ENCODE data around the gene OBSCN.
A peak's percentile ranks its signal among the peaks of the same experiment; 100 is the strongest.

The OBSCN gene

DNA sequence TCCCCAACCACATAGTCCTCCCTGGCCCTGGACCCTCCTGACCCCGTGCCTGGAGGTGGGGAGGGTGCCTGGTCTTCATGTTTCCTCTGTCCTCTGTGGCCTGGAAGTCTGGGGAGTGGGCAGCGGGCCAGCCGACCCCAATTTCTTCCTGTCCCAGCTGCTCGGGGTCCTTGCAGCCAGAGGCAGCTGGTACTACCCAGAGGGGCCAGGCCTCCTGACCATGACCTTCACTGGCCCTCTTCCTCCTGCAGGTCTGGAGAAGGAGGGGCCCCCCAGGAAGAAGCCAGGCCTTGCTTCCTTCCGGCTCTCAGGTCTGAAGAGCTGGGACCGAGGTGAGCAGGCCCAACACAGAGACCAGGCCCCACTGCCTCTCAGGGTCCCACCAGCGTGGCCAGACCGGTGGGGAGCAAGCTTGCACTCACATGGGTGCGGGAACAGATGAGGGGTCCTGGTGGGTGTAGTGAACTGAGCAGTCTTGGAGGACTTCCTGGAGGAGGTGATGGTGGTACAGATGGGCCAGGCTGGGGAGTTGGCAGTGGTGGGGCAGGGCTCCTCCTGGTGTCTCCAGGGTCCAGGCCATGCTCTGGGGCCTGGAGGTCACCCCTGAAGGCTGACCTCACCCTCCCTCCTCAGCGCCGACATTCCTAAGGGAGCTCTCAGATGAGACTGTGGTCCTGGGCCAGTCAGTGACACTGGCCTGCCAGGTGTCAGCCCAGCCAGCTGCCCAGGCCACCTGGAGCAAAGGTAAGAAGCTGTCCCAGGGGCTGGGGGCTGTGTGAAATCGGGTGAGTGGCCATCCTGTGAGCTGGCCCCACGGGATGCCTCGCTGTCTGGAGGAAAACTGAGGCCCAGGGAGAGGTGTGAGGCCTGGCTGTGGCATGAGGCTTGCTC is 166.1 kb downstream of the OBSCN start:
- DNase-seq, result no peak

DNA sequence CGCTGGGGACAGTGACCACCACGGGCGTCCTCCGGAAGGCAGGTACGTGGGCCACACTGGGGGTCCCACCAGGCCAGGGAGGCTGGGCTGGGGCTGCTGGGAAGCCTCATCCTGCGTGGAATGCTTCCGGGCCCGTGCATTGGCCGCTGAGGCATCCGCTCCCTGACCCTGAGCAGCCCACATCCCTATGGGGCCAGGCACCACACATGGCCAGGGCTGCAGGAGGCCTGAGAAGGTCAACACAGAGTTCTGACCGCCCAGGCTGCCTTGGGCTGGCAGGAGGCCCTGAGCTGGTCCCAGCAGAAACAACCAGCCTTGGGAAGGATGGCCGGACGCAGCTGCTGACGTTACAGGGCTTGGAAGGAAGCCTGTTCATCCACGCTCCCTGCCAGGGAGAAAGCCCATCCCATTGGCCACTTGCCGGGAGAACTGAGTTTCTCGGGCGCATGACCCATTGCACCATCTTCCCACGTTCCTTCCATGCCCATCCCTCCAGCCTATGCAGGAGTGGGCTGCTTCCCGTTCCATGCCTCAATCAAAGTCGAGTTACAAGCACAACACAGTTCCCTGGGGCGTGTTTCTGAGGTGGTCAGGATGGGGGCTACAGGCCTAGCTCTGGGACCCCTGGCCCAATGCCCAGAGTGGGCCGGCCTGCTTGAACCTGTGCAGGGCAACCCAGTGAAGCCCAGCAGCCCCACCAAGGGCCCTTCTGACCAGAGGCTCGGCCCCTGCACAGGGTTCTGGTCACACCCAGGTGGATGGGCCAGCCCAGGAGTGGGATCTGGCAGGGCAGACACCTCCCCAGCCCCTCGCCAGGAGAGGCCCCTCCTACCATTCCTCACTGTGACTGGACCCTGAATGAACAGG is 167.1 kb downstream of the OBSCN start:
- no peak for DNase-seq

DNA sequence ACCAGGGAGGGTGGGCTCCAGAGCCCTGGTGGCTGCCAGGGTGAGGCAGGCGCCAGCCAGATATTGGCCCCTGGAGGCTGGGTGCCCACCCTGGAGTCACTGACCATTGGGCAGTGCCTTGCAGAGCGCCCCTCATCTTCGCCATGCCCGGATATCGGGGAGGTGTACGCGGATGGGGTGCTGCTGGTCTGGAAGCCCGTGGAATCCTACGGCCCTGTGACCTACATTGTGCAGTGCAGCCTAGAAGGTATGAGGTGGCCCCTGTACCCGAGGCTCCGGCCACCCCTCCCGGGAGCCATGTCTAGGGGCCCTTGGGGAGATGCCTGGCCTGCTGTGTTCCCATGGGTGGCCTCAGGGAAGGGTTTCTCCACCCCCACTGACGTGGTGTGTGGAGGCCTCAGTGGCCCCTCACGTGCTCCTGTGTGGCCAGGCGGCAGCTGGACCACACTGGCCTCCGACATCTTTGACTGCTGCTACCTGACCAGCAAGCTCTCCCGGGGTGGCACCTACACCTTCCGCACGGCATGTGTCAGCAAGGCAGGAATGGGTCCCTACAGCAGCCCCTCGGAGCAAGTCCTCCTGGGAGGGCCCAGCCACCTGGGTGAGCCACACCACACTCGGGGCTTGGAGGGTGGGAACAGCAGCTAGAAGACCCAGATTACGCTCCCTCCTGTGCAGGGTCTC is 167.9 kb downstream of the OBSCN start:
- no peak for DNase-seq

DNA sequence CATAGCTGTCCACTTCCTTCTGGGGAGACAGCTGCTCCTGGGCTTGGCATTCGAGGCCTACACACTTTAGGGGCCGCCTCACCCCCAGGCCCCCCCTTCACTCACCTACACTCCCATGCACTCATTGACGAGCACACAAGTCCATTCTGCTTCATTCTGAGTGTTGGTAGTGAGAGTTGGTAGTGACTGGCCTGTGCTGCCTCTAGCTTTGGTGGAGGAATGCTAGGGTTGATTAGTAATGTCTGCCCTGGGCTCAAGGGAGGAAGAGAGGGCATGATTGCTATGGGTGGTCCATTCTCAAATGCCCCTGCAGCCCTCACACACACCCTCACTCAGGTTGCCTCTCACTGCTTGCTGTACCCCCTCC is 168.4 kb downstream of the OBSCN start:
- DNase-seq, result no peak

DNA sequence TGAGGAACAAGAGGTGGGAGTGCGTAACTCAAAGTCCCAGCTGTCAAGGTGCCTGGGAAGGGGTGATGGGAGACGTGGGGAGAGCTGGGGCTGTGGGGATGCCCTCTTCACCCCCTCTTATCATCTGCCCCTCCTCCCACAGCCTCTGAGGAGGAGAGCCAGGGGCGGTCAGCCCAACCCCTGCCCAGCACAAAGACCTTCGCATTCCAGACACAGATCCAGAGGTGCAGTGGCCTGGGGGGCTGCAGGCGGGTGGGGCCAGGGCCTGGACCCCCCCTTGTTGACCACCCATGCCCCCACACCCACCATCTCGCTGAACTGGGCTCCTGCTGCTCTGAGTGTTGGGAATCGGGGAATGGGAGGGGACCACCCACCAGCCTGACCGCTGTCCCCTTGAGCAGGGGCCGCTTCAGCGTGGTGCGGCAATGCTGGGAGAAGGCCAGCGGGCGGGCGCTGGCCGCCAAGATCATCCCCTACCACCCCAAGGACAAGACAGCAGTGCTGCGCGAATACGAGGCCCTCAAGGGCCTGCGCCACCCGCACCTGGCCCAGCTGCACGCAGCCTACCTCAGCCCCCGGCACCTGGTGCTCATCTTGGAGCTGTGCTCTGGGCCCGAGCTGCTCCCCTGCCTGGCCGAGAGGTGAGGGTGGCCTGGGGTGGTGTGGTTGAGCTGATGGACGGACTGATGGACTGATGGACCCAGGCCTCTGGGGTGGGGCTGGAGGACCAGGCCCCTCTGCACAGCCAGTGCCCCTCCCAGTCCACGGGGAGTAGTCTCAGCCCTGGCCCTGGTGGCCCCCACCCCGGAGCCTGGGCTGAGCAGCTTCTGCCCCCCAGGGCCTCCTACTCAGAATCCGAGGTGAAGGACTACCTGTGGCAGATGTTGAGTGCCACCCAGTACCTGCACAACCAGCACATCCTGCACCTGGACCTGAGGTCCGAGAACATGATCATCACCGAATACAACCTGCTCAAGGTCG is 169.1 kb downstream of the OBSCN start:
- no peak for DNase-seq

DNA sequence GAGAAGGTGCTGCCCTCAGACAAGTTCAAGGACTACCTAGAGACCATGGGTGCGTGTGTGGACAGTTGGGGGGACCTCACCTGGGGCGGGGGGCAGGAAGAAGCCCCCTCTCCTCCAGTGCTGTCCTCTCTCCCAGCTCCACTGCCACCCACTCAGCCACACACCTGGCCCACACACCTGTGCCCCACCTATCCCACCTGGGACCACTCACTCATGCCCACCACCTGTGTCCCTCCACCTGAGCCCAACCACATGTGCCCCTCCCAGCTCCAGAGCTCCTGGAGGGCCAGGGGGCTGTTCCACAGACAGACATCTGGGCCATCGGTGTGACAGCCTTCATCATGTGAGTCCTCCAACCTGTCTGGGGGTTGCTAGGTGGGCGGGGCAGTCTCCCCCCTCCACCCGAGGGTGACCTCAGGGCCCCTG is 169.8 kb downstream of the OBSCN start:
- no peak for DNase-seq

DNA sequence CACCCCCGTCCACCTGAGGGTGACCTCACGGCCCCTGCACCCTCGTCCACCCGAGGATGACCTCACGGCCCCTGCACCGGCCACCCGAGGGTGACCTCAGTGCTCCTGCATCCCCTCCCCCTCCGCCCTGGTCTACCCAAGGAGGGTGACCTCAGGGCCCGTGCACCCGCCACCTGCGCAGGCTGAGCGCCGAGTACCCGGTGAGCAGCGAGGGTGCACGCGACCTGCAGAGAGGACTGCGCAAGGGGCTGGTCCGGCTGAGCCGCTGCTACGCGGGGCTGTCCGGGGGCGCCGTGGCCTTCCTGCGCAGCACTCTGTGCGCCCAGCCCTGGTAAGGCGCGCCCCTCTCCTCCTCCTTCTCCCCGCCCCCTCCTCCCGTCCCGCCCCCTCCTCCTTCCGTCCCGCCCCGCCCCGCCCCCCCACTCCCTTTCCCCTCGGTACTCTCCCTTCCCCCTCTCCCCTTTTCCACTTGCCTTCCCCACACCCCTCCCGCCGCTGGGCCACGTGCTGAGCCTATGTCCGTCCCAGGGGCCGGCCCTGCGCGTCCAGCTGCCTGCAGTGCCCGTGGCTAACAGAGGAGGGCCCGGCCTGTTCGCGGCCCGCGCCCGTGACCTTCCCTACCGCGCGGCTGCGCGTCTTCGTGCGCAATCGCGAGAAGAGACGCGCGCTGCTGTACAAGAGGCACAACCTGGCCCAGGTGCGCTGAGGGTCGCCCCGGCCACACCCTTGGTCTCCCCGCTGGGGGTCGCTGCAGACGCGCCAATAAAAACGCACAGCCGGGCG is 170.4 kb downstream of the OBSCN start:
- DNase-seq, result peak; percentile 66

DNA sequence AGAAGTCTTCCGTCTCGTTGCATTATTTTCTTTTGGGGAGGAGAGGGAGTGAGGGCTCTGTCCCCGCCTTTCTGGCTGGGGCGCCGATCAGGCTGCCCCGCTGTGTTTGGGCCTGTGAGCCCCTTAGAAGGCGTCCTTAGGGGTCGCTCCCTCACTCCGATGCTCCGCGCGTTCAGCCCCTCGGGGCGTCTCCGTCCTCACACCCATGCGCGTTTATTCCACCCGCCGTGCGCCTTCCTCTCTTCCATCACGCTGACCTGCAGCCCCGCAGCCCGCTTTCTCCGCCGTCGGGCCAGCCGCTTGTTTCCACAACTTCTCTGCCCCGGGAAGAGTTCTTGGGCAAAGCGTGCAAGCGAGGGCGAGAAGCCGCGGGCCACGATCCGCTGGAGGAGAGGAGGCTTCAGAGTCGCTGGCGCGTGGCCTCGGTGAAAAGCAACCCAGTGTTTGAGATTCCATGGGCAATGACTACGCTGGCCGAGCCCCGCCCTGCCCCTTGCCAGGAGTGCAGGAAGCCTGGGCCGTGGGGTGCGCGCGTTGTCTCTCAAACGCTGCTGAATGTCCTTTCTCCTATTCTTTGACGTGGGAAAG is 171.1 kb downstream of the OBSCN start:
- DNase-seq, result peak; percentile 12

DNA sequence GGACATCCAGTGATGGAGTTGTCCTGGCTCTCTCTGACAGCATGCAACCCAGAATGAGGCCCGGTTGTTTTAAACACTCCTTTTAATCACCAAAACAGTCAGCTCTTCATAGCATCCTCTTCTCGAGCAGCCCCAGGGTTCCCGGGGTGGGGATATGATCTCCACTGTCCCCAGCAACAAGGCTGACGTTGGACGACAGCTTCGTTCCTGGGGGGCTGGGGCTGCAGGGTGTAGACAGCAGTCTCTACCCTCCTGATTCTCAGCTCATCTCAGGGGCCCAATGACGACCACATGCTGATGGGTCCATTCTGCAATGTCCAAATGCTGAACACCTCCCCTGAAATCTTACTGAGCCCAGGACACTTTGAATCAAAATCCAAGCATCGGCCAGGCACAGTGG is 171.8 kb downstream of the OBSCN start:
- DNase-seq, result no peak

DNA sequence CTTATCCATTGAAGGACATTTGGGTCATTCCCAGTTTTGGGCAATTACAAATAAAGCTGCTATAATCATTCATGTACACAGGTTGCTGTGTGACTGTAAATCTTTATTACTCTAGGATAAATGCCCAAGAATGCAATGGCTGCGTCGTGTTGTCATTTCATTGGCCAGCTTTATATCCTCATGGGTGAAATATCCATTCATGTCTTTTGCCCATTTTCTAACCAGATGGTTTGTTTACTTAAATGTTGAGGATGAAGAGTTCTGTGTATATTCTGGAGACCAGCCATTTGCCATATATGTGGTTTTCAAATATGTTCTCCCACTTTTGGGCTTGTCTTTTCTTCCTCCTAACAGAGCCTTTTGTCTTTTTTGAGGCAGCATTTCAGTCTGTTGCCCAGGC is 173.5 kb downstream of the OBSCN start:
- no peak for DNase-seq

DNA sequence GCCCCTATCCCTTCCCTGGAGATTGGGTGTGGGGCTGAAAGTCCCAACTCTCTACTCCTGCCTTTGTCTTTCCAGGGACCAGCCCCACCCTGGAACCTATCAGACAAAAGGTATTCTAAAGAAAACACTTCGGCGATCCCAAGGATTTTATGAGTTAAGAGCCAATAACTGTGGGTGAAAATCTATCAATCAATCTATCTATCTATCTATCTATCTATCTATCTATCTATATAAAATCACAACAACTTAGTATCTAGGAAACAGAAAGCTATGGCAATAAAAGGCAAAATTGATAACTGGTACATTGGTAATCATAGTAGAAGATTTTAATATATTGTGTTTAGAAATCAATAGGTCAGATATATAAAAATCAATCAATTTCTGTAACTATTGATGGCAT is 175.9 kb downstream of the OBSCN start:
- no peak for DNase-seq

DNA sequence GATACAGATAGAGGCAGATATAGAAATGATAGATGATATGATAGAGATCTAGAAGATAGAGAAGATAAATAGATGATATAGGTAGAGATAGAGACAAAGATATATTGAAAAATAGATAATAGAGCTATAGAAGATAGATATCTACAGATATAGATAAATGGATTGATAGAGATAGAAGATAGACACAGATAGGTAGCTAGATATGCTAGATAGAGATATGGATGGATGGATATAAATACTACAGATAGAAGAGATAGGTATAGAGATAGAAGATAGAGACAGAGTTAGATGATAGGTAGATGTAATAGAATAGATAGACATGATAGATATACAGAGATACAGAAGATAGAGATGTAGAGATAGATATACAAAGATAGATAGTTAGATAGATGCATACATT is 177.4 kb downstream of the OBSCN start:
- no peak for DNase-seq

DNA sequence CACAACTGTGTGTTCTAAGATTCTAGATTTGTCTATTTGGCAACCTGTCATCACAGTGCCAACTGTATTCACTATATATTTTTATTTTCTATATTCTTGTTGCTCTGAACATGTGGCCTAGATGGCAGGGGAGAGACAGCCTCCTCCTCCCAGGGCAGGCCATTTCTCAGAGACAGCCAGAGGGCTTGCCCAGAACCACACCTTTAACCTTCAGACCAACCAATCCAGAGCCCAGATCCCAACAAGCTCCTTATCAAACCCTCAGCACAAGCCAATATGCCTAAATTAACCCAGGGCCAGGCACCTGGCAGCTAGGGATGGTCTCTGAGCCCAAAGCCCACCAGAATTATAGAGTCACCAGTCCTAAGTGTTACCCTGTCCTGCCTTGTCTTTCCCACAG is 179.5 kb downstream of the OBSCN start:
- no peak for DNase-seq

DNA sequence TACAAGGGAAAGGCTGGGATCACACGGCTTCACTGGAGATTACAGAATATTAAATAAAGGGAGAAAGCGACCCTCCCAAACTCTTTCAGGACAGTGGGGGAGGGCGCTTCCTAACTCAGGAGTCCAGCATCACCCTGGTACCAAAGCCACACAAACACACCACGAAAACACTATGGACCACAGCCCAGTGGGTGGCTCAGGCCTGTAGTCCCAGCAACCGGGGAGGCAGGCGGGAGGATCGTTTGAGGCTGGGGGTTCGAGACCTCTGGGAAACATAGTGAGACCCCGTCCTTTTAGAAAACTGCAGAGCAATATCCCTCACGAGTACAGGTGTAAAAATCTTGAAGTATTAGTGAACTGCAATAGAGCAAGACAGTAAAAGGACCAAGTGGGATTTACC is 182.8 kb downstream of the OBSCN start:
- no peak for DNase-seq

DNA sequence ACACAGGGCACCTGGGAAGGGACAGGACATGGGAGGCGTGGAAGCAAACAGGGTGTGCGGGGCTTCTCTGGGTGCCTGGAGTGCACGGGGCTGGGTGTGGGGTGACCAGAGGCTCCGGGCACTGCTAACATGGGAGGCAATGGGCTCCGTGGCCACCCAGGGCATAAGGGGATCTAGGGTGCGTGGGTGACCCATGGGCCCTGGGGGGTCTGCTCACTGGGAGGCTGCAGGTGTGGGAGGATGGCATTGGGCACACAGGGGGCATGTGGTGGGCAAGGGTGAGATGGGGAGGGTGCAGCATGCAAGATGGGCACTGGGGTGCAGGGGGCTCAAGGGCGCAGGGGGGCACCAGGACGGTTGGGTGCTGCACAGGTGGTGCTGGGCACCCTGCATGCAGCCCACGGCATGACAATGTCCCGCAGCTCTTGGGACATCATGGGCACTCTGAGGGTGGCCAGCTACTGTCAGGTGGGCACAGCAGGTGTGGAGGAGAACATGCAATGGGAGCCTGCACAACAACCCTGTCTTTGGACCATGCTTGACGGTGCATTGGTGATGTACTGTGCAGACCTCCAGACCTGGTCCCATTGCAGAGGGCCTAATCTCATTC is 183.7 kb downstream of the OBSCN start:
- DNase-seq, result no peak

DNA sequence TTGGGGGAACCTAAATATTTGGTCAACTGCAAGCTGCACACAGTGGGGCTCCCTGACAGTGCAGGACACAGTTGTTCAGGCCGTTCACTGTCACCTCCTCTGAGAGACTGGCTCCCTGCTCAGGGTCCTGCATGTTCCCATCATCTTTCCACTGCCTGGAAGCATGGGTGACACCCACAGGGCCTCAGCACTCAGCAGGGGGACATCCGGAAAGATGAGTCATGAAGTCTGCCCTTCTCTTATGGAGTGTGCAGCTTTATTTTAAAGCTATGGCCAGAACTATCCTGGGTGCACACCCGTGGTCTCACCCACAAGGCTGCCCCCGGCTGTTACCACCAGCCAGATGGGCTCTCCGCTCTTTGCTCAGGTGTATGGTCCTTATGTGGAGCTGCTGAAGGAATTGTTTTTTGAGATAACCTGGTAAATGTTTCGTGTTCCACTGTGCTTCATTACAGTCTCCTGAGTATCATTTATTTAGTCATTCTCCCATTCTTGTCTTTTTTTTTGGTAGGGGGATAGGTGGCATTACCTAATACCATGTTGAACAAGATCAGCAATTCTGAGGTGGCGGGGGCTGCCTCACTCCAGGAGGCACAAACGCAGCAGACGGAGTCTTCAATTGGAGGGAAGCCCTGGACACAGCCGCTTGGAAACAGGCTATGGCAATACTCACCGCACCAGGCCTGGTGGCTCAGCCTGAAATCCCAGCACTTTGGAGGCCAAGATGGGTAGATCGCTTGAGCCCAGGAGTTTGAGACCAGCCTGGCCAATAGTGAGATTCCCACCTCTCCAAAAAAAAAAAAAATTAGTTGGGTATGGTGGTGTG is 184.5 kb downstream of the OBSCN start:
- DNase-seq, result no peak

DNA sequence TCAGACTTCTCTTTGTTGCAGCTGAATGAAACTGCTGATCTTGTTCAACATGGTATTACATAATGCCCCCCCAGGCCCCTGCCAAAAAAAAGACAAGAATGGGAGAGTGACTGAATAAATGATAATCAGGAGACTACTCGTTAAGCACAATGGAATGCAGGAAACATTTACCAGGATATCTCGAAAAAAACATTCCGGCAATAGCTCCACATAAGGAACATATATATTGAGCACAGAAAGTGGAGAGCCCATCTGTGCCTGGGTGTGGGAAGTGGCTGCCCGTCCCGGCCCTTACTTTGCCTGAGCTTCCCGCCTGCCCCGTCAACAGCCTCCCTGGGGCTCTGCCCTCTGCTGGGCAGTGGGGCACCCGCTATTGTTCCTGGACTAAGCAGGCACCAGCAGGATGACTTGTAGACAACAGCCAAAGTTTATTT is 185.4 kb downstream of the OBSCN start:
- DNase-seq, result no peak

DNA sequence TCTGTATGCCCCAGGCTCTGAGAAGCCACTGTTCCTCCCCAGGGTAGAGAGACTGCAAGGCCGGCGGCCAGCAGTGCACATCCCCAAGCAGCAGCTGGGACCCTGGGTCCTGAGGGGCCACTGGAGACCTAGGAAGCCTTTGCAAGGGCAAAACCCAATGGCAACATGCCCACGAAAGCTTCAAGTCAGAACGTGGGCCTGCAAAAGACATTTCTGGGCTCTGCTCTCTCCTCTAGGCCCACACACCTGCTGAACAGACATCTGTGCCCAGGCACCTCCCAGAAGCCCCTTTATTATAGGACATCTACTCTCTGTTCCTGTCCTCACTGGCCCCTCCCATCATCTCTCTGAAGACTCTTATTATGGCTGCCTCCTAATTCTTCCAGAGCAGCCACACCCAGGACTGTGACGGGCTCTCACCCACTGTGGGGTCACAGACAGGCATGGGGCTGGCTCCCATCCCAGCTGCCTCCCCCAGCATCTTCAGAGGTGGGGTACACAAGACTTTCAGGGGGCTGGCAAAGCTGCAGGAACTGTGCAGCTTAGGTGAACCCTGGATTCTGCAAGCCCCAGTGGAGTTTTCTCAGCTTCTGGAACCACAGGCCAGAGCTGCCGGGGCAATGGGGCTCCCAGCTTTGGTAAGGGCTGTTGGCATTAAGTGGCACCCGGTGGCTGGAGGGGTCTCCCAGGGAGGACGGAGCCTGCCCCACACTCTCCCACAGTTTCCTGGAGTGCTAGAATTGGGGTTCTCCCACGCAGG is 186.1 kb downstream of the OBSCN start:
- no peak for DNase-seq
